Superior temporal gyrus (tissue), 1 donor: ENCODE data around the gene KLHL4.
"Not testable (repeated sequence)": the region's sequence is repeated elsewhere in the genome, so short reads cannot be mapped to it uniquely, and the experiment has no call there.

Experiments used
- DNase-seq: peaks from one replicate; pipeline ENCODE4 v3.0.0-alpha.2; 2016; ENCODE audit errors: extremely low spot score

The KLHL4 gene

GRCh38 chrX:87517571-87518141 lies at the start of gene KLHL4:
Gene KLHL4, plus strand, starts transcription at chrX:87517802. Its CDS starts 92 bp downstream, at chrX:87517894.
- DNase-seq: peak; percentile 81

GRCh38 chrX:87468941-87469340 lies 48.7 kb upstream of the KLHL4 start:
- DNase-seq: no peak

DNA sequence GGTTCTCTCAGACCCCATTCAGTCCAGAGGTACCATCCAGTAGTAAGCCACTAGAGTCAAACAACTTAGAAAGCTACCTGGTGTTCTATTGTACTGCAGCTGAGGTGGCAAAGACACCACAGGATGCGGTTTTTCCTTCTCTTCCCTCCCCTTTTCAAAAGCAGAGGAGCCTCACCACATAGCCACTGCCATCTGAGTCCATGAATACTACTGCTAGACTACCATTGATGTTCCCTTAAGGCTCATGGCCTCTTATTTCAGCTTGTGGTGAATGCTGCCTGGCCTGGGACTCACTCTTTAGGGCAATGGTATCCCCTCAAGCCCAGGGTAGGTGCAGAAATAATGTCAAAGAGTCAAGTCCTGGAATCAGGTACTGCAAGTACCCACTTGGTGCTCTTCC lies 41.8 kb upstream of the KLHL4 start:
- DNase-seq: no peak

- not testable (repeated sequence) for DNase-seq
These were observed 38.9 kb upstream of the KLHL4 start for GRCh38 chrX:87478703-87479102.

DNA sequence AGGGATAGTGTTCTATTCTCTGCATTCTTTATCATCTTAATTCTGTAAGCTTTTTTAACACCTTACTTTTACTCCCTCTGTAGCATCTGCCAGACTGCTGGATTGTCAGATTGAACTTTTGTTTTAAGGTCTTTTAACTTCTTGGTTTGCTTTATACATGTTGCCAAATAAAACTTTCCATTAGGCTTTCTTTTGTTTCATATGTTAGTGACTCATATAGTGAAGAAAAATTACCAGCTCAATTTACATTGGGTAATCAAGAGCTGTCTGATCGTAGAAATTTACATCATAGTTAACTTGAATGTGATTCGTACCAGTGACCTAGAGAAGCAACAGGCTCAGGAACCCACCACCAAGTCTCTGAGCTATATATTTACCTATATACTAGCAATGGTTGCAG lies 28.5 kb upstream of the KLHL4 start:
- DNase-seq: no peak

DNA sequence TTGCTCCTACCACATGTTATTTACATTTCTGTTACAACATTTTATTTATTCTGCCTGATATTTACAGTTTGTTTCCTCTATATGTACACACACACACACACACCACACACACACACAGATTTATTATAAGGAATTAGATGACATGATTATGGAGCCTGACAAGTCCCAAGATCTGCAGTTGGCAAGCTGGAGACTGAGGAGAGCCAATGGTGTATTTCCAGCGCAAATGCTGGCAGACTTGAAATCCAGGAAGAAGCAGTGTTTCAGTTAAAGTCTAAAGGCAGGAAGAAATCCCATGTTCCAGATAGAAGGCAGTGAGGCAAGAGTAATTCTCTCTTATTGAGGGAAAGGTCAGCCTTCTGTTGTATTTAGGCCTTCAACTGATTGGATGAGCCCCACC lies 1.8 kb upstream of the KLHL4 start:
- DNase-seq: no peak

DNA sequence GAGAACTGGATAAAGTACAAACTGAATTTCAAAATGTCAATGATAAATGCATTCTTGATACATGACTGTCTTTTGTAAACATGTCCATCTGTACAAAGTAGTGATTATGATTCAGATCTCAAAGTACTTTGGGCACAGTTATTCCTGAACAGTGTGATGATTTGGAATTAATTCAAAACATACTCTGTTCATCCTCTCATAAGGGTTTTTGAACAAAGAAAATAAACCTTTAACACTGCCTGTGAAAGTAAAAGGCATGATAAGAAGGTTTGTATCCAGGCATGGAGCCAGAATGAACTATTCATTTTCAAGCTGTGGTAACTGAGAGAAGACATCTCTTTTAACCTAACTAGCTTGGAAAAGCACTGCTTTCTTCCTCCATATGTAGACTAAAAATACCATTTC lies 883 bp upstream of the KLHL4 start:
- DNase-seq: peak; percentile 11

DNA sequence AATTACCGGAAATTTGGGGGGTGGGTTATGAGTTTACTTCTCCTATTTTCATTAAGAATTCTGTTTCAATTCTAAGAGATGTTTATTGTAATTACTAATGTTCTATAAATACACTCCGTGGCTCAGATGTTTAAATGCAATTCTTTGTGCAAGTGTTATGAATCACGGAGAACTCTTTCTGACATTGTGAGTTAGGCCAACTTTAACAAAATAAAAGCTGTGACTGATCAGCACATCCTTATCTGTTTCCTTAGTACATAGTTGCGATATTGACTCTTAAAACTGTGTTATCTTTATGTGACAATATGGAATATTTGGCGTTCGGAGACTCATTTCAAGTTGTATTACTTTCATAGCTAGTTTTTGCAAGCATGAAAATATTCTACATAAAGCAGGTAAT lies 902 bp downstream of the KLHL4 start:
- no peak for DNase-seq

GRCh38 chrX:87525771-87526229 lies 8.2 kb downstream of the KLHL4 start:
- DNase-seq: no peak

GRCh38 chrX:87526281-87526680 lies 8.7 kb downstream of the KLHL4 start:
- DNase-seq: no peak

DNA sequence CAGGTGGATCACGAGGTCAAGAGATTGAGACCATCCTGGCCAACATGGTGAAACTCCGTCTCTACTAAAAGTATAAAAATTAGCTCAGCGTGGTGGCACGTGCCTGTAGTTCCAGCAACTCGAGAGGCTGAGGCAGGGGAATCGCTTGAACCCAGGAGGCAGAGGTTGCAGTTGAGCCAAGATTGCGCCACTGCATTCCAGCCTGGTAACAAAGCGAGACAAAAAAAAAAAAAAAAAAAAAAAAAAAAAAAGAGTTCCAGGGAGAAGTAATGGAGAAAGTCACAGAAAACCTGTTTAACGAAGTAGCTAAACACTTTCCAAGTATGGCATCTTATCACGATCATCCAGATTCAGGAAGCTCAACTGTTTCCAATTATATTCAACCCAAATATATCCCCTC lies 10.9 kb downstream of the KLHL4 start:
- no peak for DNase-seq

DNA sequence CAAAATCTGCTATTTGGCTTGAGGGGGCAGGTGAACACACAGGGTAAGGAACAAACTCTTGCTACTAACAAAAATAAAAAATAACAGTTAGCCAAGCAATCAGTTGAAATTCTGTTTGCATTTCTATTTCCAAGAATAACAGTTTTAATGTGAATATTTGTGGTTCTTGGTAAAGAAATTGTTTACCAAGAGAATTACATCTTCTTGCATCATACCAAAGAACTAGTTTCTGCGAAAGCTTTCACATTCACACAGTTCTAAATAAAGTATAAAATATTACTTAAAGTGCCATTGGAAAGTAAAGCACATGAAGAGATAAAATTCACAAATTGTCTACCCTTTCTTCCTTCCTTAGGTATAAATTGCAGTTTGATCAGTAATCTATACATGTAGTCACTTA lies 54.4 kb downstream of the KLHL4 start:
- DNase-seq: no peak

DNA sequence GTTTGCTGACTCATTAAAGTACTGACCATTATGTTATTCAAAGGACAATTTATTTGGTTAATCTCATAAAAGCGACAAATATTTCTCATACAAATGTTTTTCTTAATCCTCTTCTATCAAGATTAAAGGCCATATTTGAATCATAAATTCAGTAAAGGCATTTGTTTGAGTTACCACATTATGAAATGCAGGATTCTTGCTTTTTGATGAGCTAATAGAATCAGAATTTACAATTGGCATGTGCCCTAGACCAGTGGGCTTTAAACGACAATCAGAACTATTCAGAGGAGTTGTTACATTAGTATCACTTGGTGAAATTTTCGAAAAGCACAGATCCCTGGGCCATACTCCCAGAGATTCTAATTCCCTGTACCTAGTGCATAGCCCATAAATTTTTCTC lies 55.3 kb downstream of the KLHL4 start:
- no peak for DNase-seq

DNA sequence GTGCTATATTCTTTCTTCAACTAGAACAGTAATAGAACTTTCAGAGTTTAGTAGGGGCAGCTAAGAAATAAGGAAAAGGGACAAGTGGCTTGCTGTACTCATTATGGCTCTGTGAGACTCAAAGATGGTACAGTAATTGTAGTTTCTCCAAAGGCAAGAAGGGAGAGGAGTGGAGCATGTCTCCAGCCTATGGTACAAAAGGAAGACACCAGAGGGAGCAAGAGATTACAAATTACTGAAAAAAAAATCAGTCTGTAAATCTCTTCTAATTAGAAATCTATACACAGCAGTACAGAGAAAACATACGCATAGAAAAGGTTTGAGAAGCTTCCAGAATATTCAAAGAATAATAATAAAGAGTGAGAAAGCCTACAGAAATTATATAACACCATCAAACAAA lies 61.4 kb downstream of the KLHL4 start:
- DNase-seq: no peak

DNA sequence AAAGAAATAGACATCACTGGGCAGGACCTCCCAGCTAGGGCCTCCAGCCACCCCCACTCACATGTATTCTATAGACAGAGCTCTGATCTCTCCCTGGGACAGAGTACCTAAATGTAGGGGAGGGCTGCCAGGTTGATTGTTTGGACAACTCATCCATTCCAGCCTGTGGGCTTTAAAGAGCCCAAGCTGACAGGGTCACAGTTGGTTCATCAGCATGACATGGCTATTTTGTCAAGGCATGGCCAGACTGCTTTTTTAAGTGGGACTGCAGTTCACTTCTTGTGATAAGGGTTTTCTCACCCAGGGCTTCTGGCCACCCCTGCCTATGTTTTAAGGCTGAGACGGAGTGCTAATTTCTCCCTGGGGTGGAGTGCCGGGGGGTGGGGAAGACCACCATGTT lies 63.3 kb downstream of the KLHL4 start:
- DNase-seq: no peak

DNA sequence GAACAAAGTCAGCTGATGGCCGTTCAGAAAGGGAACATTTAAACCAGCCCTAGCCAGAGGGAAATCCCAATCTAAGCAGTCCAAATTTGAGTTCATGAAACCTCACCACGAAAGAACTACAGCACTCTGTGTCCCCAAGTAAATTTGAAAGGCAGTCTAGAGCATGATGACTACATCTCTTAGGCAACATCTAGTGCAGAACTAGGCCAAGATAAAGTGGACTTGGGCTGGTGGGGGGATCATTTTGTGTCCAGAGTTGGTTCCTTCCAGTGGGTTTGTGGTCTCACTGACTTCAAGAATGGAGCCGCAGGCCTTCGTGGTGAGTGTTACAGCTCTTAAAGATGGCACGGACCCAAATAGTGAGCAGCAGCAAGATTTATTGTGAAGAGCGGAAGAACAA lies 64.9 kb downstream of the KLHL4 start:
- no peak for DNase-seq

- no peak for DNase-seq
These were observed 66.1 kb downstream of the KLHL4 start for GRCh38 chrX:87583679-87584078.

- DNase-seq: peak; percentile 10
These were observed 98.8 kb downstream of the KLHL4 start for GRCh38 chrX:87616371-87616770.

- peak; percentile 43 for DNase-seq
These were observed 104.1 kb downstream of the KLHL4 start for GRCh38 chrX:87621697-87622096.

GRCh38 chrX:87626996-87627395 lies 109.4 kb downstream of the KLHL4 start:
- no peak for DNase-seq

DNA sequence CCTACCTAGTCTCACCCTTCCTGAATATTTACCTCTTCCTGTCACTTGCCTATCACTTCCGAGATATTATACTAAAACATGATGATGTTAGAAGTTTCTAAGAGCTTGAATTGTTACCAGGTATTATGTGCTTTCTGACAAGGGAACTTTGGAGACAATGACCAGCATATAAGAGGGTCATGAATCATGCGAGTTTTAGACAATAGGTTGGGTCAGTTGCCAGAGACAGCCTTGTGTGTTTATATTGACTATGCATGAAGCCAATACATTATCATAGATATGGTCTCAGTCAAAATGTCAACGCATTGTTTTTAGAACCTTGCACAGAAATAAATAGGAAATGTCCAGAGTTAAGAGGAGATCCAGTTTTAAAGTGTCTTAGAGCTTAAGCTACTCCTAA lies 116.8 kb downstream of the KLHL4 start:
- no peak for DNase-seq

GRCh38 chrX:87636533-87636932 lies 118.9 kb downstream of the KLHL4 start:
- DNase-seq: no peak

GRCh38 chrX:87641439-87641838 lies 123.8 kb downstream of the KLHL4 start:
- not testable (repeated sequence) for DNase-seq

DNA sequence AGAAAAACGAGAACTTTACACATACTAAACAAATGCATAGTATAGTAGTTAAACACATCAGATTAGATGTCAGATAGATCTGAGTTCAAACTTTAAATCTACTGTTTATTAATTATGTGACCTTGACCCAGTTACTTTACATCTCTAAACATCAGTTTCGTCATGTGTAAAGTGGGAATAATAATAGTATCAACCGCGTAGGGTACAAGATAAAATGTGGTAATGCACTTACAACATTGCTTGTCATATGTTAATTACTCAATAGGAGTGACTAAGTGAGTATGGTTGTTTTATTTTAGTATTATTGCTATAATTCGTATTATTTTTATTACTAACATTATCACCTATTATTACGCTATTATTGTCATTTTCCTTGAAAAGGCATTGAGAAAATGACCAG lies 144.2 kb downstream of the KLHL4 start:
- DNase-seq: no peak
